Renal cortical epithelial cell (primary cell): ENCODE measurements around the gene ADAP1. TPM values are rescaled to one million over a fixed set of nuclear protein-coding genes. Genes with fewer than 3 reads are reported as not detected.

Experiments used
- DNase-seq: peaks from one replicate; pipeline ENCODE4 v3.0.0-alpha.2; 2011; ENCODE audit warnings: low read depth
- total RNA-seq: library from RNA; depleted of rRNA; stranded (reverse); fragments of >200 nt; gene quantifications from 2 replicates; pipeline ENCODE4 v1.2.3, GENCODE V29; 2014

The ADAP1 gene
- total RNA-seq, 1 donor from 2014 or later: 4.8 TPM

GRCh38 chr7:895451-896052 is 58.9 kb downstream of the ADAP1 start:
- DNase-seq: no peak

GRCh38 chr7:894927-895450 is 59.5 kb downstream of the ADAP1 start:
- DNase-seq: no peak

- DNase-seq: no peak
Observed at GRCh38 chr7:894164-894867, 60.2 kb downstream of the ADAP1 start.

- no peak for DNase-seq
Observed at GRCh38 chr7:893686-894085, 60.8 kb downstream of the ADAP1 start.

GRCh38 chr7:892648-893593 is 61.6 kb downstream of the ADAP1 start:
- no peak for DNase-seq

GRCh38 chr7:891805-892204 is 62.7 kb downstream of the ADAP1 start:
- no peak for DNase-seq

- DNase-seq: no peak
Observed at GRCh38 chr7:891291-891690, 63.2 kb downstream of the ADAP1 start.

GRCh38 chr7:890868-891267 is 63.6 kb downstream of the ADAP1 start:
- DNase-seq: no peak

GRCh38 chr7:889391-889790 is 65.1 kb downstream of the ADAP1 start:
- DNase-seq: no peak

- no peak for DNase-seq
Observed at GRCh38 chr7:889025-889390, 65.5 kb downstream of the ADAP1 start.

GRCh38 chr7:888081-889024 is 66.1 kb downstream of the ADAP1 start:
- DNase-seq: no peak

- no peak for DNase-seq
Observed at GRCh38 chr7:887488-887820, 67.0 kb downstream of the ADAP1 start.

- DNase-seq: no peak
Observed at GRCh38 chr7:886626-887487, 67.6 kb downstream of the ADAP1 start.

GRCh38 chr7:885893-886625 is 68.4 kb downstream of the ADAP1 start:
- no peak for DNase-seq

GRCh38 chr7:885261-885892 is 69.1 kb downstream of the ADAP1 start:
- DNase-seq: no peak

- peak; percentile 14 for DNase-seq
Observed at GRCh38 chr7:884191-885003, 70.1 kb downstream of the ADAP1 start.

- DNase-seq: no peak
Observed at GRCh38 chr7:883055-884021, 71.1 kb downstream of the ADAP1 start.
